ENCODE data around the gene SLC35G3.
A peak's percentile ranks its signal among the peaks of the same experiment; 100 is the strongest.
"Not testable (repeated sequence)": the region's sequence is repeated elsewhere in the genome, so short reads cannot be mapped to it uniquely, and the experiment has no call there.

Gene SLC35G3

DNA sequence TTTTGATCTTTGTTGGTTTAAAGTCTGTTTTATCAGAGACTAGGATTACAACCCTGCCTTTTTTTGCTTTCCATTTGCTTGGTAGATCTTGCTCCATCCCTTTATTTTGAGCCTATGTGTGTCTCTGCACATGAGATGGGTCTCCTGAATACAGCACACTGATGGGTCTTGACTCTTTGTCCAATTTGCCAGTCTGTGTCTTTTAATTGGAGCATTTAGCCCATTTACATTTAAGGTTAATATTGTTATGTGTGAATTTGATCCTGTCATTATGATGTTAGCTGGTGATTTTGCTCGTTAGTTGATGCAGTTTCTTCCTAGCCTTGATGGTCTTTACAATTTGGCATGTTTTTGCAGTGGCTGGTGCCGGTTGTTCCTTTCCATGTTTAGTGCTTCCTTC, 8.4 kb upstream of the SLC35G3 start:
- not testable (repeated sequence) for DNase-seq

DNA sequence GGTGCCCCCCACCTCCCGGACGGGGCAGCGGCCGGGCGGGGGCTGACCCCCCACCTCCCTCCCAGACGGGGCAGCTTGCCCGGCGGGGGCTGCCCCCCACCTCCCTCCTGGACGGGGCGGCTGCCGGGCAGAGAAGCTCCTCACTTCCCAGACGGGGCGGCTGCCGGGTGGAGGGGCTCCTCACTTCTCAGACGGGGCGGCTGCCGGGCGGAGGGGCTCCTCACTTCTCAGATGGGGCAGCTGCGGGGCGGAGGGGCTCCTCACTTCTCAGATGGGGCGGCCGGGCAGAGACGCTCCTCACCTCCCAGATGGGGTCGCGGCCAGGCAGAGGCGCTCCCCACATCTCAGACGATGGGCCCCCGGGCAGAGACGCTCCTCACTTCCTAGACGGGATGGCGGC, 869 bp upstream of the SLC35G3 start:
- not testable (repeated sequence) for DNase-seq

DNA sequence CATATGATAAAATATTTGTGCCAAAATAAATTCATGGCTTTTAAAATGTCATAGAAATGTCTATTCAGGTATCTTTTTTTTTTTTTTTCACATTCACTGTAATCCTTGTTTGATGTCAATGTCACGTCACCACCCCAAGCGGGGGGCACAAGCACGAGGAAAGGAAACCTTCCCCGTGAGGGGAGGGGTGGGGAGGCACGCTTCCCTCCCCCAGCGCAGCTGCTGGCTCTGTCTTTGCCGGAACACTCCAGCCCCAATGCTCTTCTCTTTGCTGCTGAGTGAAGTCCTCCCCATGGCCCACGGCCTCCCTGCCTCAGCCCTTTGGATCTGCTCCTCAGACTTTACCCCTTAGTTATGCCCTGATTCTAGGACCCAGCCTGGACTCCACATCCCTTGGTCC, 1.5 kb downstream of the SLC35G3 start:
- DNase-seq: no peak

DNA sequence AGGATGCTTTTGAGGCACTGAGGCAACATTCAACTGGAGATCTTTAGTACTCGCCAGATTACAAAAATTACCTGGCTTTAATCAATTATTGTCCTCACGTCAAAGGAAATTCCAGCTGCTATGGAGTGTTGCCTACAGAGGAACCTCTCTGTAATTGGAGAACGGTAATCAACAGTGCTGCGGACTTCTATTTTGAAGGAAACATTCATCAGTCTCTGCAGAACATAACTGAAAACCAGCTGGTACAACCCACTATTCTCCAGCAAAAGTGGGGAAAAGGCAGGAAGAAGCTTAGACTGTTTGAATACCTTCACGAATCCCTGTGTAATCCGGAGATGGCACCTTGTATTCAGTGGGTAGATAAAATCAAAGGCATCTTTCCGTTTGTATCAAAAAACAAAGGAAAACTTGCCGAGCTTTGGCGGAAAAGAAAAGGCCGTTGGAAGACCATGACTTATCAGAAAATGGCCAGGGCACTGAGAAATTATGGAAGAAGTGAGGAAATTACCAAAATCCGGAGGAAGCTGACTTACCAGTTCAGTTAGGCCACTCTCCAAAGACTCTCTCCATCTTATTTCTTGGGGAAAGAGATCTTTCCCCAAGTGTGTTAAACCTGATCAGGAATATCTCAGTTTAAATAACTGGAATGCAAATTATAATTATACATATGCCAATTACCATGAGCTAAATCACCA, 3.0 kb downstream of the SLC35G3 start:
- DNase-seq: no peak

DNA sequence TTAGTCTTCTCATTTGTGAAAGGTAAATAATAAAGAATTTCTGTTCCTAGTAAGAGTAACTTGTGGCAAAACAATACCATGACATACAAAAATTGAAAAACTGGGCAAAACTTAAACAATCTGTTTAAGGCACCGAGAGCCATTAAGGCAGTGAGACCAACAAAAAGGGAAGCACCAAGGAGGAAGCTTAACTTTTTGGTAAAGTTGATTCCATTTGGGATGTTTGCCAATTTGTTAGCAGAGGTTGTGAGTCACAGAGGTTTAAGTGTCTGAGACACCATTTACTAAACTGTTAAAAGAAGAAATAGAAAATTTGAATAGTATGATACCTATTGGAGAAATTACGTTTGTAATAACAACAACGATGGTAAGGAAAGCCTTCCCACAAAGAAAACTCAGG, 4.9 kb downstream of the SLC35G3 start:
- no peak for DNase-seq

DNA sequence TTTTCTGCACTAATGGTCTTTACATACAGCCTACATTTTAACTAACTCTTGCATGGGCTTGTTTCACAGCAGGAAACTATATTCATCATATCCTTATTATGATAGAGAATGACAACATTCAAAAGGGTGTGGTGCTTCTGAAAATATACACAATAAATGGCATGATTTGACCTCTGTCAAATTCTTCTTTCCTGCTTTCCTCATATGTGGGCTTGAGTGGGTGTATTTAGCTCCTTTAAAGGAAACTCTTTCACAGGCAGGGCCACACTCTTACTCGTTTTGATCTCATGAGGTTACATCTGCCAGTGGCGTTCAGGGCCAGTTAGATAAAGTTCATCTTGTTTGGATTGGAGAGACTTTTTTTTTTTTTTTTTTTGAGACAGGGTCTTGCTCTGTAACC, 6.1 kb downstream of the SLC35G3 start:
- DNase-seq: no peak

DNA sequence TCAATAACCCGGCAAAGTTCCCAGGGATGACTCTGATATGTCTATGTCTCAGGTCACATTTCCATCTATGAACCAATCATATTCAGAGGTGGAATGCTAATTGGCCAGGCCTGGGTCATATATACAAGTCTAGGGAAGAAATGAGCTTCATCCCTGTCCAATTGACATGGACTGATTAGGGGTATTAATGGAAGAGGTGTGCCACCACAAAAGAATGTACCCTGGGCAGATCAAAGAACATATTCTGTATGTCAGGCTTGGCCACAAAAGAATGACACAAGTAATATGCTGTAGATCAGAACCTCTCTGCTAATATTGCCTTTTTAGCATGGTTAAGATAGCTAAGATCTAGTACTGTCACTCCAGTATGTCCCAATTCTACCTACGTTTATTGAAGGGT, 6.7 kb downstream of the SLC35G3 start:
- DNase-seq: no peak

DNA sequence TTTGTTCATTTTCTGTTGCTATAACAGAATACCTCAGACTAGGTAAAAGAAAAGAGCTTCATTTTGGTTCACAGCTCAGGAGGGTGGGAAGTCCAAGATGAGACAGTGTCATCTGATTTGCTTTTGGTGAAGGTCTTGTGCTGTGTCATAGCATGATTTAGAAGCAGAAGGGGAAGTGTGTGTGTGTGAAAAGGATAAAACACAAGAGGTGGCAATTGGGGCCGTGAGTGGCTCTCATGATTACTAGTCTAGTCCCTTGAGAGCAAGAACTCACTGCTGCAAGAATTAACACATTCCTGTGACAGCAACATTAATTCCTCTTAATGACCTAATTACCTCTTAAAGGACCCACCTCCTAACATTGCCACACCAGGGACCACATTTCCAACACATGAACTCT, 8.3 kb downstream of the SLC35G3 start:
- no peak for DNase-seq

DNA sequence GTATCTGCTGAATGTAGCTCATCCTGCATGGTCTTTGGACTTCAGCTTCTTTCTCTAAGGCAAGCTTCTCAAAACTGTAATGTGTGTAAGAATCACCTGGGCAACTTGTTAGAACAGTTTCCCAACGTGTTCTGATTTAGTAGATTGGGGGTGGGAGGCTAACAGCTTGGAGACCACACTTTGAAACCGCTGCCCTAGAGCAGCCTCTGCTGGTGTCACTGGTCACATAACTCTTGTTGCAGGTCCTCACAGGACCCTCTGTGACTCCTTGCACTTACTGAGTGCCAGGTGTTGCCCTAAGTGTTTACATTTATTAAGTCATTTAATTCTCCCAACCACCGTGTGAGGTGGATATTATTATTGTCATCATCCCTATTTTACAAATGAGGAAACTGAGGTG, 9.9 kb downstream of the SLC35G3 start:
- peak; percentile 4 for DNase-seq

DNA sequence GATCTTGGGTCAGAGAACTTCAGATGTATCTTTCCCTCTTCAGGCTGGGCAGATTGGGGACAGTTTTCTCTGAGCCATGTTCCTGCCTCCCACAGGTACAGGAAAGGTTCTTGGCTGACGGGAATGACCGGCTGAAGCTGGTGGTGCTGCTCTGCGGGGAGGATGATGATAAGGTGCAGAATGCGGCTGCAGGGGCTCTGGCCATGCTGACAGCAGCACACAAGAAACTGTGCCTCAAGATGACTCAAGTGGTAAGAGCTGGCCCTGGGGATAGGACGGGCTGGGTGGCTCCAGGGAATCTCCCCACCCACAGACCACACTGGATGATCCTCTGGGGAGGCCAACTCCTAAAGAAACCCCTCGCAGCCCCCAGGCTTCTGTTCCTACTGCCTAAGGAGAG, 10.9 kb downstream of the SLC35G3 start:
- DNase-seq: no peak

DNA sequence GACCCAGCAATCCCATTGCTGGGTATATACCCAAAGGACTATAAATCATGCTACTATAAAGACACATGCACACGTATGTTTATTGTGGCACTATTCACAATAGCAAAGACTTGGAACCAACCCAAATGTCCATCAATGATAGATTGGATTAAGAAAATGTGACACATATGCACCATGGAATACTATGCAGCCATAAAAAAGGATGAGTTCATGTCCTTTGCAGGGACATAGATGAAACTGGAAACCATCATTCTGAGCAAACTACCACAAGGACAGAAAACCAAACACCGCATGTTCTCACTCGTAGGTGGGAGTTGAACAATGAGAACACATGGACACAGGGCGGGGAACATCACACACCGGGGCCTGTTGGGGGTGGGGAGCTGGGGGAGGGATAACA, 14.8 kb downstream of the SLC35G3 start:
- DNase-seq: not testable (repeated sequence)

DNA sequence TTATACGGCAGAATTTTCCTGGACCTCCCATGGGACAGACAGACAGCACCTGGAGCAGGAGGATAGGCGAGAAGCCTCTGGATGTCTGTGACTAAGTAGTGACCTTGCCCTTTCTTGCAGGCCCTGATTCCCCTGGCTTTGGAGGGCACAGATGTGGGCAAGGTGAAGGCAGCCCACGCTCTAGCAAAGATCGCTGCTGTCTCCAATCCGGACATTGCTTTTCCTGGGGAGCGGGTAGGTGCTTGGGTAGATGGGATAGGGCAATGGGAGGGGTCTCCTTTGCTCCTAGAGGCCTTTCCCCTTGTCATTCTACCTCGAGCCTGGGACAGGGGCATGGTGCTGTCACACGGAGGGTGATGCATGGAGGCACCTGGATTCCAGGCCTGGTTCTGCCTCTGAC, 17.3 kb downstream of the SLC35G3 start:
- no peak for DNase-seq

DNA sequence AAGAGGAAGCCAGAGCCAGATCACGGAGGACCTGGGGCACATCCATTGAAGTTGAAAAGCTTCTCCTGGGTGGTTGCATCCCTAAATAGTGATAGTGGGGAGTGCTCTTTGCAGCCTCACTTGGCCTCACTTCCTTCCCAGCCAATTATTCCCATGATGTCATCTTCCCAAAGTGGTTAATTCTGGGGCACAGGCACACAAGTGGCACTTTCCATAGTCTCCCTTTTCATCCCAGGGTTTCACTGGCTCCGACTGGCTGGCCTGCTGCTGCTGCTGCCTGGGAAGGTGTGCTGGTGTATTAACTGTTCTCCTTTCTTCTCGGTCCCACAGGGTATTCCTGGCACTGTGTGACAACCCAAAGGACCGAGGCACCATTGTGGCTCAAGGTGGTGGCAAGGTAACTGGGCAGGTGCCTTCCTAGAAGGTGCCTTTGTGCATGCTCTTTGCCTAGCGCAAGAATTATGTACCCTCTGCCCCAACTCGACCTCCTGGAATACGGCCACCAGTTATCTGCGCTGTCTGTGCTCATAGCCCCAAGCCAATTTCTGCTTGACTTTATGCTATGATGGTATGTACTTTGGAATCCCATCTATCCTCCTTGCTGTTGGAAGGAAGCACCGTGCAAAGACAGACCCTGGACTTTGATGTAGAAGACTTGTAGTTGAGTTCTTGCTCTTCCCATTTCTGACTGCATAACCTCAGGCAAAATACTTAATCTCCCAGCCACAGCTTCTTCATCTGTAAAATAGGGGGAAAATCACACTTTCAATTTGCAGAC, 18.4 kb downstream of the SLC35G3 start:
- no peak for DNase-seq

DNA sequence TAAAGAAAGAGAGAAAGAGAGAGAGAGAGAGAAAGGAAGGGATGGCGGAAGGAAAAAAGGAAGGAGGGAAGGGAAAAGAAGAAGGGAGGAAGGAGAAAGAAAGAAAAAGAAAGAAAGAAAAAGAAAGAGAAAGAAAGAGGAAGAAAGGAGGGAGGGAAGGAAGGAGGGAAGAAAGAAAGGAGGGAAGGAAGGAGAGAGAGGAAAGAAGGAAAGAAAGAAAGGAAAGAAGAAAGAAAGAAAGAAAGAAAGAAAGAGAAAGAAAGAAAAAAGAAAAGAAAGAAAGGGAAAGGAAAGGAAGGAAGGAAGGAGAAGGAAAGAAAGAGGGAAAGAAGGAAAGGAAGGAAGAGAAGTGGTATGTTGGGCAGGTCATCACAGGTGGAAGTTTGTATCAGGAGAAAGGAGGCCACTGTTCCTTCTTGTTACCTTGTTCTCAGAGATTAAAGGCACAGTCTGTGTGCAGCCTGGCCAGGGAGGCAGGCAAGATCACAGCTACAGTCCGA, 19.3 kb downstream of the SLC35G3 start:
- DNase-seq: no peak

DNA sequence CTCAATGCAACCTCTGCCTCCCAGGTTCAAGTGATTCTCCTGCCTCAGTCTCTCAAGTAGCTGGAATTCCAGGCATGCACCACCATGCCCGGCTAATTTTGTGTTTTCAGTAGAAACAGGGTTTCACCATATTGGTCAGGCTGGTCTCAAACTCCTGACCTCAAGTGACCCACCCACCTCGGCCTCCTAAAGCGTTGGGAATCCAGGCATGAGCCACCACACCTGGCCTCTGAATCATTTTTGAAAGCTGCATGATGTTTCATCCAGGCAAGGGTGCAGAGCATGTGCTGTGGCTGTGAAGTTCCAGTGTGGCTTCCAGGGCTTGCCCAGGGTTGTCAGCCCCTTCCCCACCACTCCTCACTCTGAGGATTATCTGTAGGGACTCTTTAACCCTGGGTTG, 21.9 kb downstream of the SLC35G3 start:
- DNase-seq: not testable (repeated sequence)

DNA sequence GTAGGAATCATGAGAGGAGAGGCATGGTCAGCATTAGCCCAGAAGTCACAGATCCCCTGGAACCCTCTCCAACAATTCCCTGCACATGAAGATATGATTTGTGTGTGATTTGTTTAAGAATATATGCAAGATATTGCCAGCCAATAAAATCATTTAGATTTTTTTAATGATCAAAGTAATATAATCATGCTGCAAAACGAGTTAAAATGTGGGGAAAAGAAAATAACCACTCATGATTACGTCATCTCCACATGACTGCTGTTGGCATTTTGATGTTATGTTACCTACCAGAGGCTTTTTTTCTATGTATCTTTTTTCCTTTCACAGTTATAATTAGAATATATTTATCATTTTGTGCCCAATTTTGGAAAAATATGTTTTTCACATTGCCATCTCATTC, 22.4 kb downstream of the SLC35G3 start:
- no peak for DNase-seq

DNA sequence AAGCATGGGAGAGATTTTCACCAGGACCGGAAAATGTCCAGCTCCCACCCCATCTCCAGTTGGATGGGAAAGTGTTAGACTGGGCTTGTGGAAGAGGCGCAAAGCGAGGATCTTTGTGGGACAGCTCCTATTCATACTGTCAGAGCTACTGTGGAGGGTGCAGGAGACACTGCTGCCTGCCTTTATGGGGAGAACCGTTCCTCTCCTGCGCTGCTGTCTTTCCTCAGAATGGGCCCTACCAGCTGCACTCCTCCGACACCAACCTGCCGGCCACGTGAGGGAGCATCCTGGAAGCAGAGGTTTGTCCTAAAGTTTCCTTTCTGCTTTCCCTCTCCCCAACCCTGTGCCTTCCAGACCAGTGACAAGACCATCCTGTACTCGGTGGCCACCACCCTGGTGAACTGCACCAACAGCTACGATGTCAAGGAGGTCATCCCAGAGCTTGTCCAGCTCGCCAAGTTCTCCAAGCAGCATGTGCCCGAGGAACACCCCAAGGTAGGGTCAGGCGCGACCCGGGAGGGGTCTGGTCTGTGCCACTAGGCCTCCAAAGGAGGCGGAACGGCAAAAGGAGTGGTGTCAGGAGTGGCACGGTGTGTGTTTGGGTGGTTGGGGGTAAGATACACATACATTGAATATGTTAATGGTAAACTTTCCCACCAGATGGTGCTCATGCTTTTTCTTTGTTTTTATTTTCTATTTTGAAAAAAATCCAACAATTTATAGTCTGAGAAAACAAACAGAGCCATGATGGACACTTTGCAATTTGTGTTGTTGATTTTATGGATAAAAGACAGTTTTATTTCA, 23.0 kb downstream of the SLC35G3 start:
- DNase-seq: peak; percentile 40

DNA sequence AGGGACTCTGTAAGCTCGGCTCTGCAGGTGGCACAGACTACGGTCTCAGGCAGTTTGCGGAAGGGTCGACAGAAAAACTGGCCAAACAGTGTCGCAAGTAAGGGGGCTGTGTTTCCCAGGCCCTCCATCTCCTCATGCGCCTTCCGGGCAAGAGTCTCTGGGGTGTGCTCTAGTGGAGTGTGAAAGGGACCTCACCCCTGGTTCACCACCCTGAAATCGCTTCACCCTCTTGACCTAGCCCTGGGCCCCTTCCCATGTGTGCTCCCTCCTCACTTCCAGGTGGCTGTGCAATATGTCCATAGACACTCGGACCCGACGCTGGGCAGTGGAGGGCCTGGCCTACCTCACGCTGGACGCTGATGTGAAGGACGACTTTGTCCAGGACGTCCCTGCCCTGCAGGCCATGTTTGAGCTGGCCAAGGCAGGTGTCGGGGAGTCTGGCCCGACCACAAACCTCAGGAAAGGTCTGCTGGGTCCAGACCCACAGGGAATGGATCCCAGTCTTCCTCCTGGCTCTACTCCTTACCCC, 24.3 kb downstream of the SLC35G3 start:
- no peak for DNase-seq

DNA sequence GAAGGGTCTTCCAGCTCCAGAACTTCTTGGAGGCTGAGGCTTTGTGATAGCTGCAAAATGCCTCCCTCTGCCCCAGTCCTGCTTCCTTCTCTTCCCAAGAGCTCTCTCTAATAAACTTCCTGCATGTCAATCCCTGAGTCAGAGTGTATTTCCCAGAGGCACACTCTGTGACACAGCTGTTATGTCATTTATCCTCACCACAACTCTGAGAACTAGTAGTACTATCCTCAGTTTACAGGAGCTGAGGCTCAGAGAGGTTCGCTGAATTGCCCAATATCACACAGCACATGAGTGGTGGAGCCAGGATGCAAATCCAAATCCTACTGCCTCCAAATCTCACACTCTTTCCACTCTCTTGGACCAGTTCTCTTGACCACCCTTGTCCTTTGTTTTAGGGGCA, 26.5 kb downstream of the SLC35G3 start:
- DNase-seq: peak; percentile 8

DNA sequence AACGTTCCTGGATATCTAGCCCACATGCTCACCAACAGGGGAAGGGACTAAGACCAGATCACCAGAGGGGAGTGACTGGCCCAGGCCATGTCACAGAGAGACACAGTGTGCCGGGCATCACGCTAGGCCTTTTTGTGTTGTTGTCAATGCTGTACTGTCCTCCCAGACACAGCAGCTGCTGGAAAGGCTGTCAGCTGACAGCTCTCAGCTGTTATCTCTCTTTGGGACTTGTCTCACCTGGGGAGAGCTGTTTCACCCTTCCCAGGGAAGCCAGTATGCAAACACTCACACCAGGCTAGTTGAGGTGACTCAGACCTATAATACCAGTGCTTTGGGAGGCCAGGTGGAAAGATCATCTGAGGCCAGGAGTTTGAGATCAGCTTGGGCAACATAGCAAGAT, 27.1 kb downstream of the SLC35G3 start:
- peak; percentile 85 for DNase-seq

DNA sequence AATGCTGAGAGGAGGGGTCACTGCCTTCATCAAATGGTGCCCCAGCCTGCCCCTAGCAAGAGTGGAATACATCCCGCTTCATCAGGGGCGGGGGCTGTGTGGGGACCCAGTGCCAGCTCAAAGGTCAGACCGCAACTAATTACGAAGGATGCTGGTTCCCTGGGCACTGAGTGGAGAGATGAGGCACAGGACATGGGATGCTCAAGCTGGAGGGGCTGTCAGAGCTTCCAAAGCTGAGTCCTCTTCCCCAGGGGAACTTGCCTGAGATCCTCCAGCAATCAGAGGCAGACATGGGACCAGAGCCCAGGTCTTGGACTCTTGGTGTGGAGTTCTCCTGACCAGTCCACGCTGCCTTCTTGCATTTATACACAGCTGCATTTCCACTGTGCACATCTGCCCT, 27.7 kb downstream of the SLC35G3 start:
- no peak for DNase-seq

DNA sequence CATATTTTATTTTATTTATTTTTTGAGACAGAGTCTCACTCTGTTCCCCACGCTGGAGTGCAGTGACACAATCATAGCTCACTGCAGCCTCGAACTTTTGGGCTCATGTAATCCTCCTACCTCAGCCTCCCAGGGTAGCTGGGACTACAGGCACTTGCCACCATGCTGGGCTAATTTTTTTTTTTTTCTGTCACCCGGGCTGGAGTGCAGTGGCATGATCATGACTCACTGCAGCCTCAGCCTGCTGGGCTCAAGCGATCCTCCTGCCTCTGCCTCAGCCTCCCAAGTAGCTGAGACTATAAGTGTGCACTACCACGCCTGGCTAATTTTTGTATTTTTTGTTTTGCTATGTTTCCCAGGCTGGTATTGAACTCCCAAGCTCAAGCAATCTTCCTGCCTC, 29.5 kb downstream of the SLC35G3 start:
- DNase-seq: no peak

DNA sequence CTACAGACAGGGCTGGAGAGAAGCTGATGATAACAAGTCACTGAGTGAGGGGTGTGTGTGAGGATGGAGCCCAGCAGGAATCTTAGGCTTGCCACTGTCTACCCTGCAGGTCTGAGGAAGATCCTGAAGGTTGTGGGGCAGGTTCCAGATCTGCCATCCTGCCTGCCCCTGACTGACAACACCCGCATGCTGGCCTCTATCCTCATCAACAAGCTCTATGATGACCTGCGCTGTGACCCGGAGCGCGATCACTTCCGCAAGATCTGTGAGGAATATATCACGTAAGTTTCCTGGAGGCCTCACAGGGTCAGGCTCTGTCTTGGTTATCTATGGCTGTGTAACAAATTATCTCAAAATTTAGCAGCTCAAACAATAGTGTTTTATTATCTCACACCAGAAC, 30.3 kb downstream of the SLC35G3 start:
- no peak for DNase-seq
